GM12878 (cell line): ENCODE measurements around the gene ZNF423. TPM values are rescaled to one million over a fixed set of nuclear protein-coding genes. Genes with fewer than 3 reads are reported as not detected.

Source experiments
- ATAC-seq: fragments of 200-7000 bp; cut with Tn5 transposase; 3 replicates; pipeline ENCODE4 v1.9.1; 2020; ENCODE audit warnings: mild to moderate bottlenecking, moderate library complexity
- BruUV-seq: library from RNA; stranded (reverse); fragments of 400-500 nt; replicated peaks from 2 replicates; lab custom pipeline; 2021; lab: Mats Ljungman, UMichigan
- CTCF ChIA-PET: fragments of 300-600 bp; sonication (Branson Sonifier 250); formaldehyde crosslinking; extraction: SDS; loops from one replicate; lab custom pipeline; 2021; ENCODE audit warnings: inconsistent platforms; lab: Yijun Ruan, JAX
- POLR2A ChIA-PET: fragments of 350-600 bp; formaldehyde crosslinking; extraction: SDS; loops from one replicate; lab custom pipeline; 2021; ENCODE audit warnings: inconsistent platforms; lab: Charles Lee
- RAD21 ChIA-PET: fragments of 300-600 bp; sonication (Branson Sonifier 250); formaldehyde crosslinking; loops from one replicate; lab custom pipeline; 2023; ENCODE audit warnings: antibody characterized with exemption; ENCODE audit not compliant: unreplicated experiment; lab: Charles Lee
- SMC1A ChIA-PET: fragments of 300-600 bp; sonication (Branson Sonifier 250); formaldehyde crosslinking; loops from one replicate; lab custom pipeline; 2023; ENCODE audit not compliant: unreplicated experiment, uncharacterized antibody; lab: Charles Lee
- DNase-seq: peaks from one replicate; pipeline ENCODE4 v3.0.0-alpha.2; 2011; ENCODE audit warnings: low read depth, low spot score
- FAIRE-seq: peaks from 3 replicates; lab custom pipeline; 2011; peaks lifted over from hg19 to GRCh38; lab: Jason Lieb, UNC
- H2AFZ ChIP-seq: 2 replicates; pipeline ENCODE4 v1.6.0; 2011; ENCODE audit warnings: low read depth, low read length, control low read depth; ENCODE audit not compliant: control insufficient read depth
- H3K27ac ChIP-seq: 2 replicates; pipeline ENCODE4 v1.5.1; 2011; ENCODE audit warnings: control low read depth; ENCODE audit not compliant: control insufficient read depth, insufficient read depth
- H3K27me3 ChIP-seq, 2 experiments: replicated peaks in 1 of 2; 2 replicates each; pipeline versions ENCODE4 v1.6.0 to v1.6.1; 2011; ENCODE audit warnings: low read length in 1 of 2; ENCODE audit not compliant: control insufficient read depth in 2 of 2, insufficient read depth in 2 of 2
- H3K36me3 ChIP-seq, 2 experiments: 2 replicates each; pipeline ENCODE4 v1.5.1; 2011; ENCODE audit warnings: low read length in 1 of 2; ENCODE audit not compliant: control insufficient read depth in 2 of 2, insufficient read depth in 2 of 2
- H3K4me1 ChIP-seq: 2 replicates; pipeline ENCODE4 v1.6.1; 2011; ENCODE audit warnings: mild to moderate bottlenecking, low read length, moderate library complexity, mixed read lengths; ENCODE audit not compliant: control insufficient read depth, insufficient read depth
- H3K4me2 ChIP-seq: 2 replicates; pipeline ENCODE4 v1.6.0; 2011; ENCODE audit warnings: control low read depth; ENCODE audit not compliant: control insufficient read depth, insufficient read depth
- H3K4me3 ChIP-seq: fragments of 200-600 bp; sonication (generic); 2 replicates; pipeline ENCODE4 v1.5.1; 2016
- H3K79me2 ChIP-seq: 2 replicates; pipeline ENCODE4 v1.6.0; 2011; ENCODE audit warnings: low read length; ENCODE audit not compliant: control insufficient read depth, insufficient read depth
- H3K9ac ChIP-seq: 2 replicates; pipeline ENCODE4 v1.8.0; 2011; ENCODE audit warnings: low read length, control low read depth, mixed read lengths; ENCODE audit not compliant: control insufficient read depth, insufficient read depth
- H3K9me3 ChIP-seq: replicated peaks from 3 replicates; pipeline ENCODE4 v1.5.1; 2011; ENCODE audit warnings: mild to moderate bottlenecking, low read length; ENCODE audit not compliant: control insufficient read depth, insufficient read depth
- H4K20me1 ChIP-seq: 2 replicates; pipeline ENCODE4 v1.6.0; 2011; ENCODE audit not compliant: control insufficient read depth, insufficient read depth
- CEBPZ ChIP-seq: fragments of 150-350 bp; IDR thresholded peaks from 2 replicates; pipeline ENCODE4 v1.6.1; 2016; ENCODE audit warnings: low read depth, low read length
- ESRRA ChIP-seq: IDR thresholded peaks from 2 replicates; pipeline ENCODE4 v1.6.1; 2012; ENCODE audit warnings: mild to moderate bottlenecking, low read length, improper control_type of control experiment
- MXI1 ChIP-seq: fragments of 150-350 bp; IDR thresholded peaks from 2 replicates; pipeline ENCODE4 v1.6.1; 2011; ENCODE audit warnings: low read depth, mild to moderate bottlenecking, inconsistent platforms, low read length, improper control_type of control experiment
- SKIL ChIP-seq: fragments of 450-650 bp; IDR thresholded peaks from 2 replicates; pipeline ENCODE4 v1.6.1; 2017; ENCODE audit warnings: mild to moderate bottlenecking, low read depth, inconsistent platforms; ENCODE audit not compliant: poor library complexity, severe bottlenecking
- STAT3 ChIP-seq: IDR thresholded peaks from 2 replicates; pipeline ENCODE4 v1.6.1; 2011; ENCODE audit warnings: low read depth, low read length, improper control_type of control experiment
- TCF3 ChIP-seq: IDR thresholded peaks from 2 replicates; pipeline ENCODE4 v1.6.1; 2012; ENCODE audit warnings: low read depth, mild to moderate bottlenecking, low read length, borderline replicate concordance; ENCODE audit not compliant: insufficient read depth
- TCF7 ChIP-seq: IDR thresholded peaks from 2 replicates; pipeline ENCODE4 v1.6.1; 2014; ENCODE audit warnings: antibody characterized with exemption, borderline replicate concordance
- WGBS: methylation state at CpG from one replicate; pipeline ENCODE4 v1.1.6; 2016; ENCODE audit warnings: low lambda C conversion rate; ENCODE audit not compliant: insufficient replicate concordance, insufficient coverage; ENCODE audit errors: missing lambda C conversion rate; 5-methylcytosine and 5-hydroxymethylcytosine counted together
- in situ Hi-C: fragments of 300-500 bp; cut with MboI; formaldehyde crosslinking; loops from 9 replicates; pipeline ENCODE4 v1.14.3; 2018; ENCODE audit warnings: mixed read lengths
- intact Hi-C: fragments of 100-400 bp; cut with micrococcal nuclease; formaldehyde crosslinking; loops from one replicate; pipeline ENCODE4 v1.14.2; 2022; ENCODE audit not compliant: unreplicated experiment
- polyA plus RNA-seq, 11 experiments: library from polyadenylated mRNA; depleted of rRNA in 4 of 11; unstranded in 6 of 11; stranded (reverse) in 5 of 11; fragments of >200 nt; fragmentation: Nextera tagmentation in 4 of 11; fragmentation: Illumina TruSeq in 1 of 11; extraction: Ambion mirVana in 4 of 11; extraction: Trizol in 1 of 11; gene quantifications; 1 replicate in 1 of 11; 2 replicates in 10 of 11; pipeline versions ENCODE4 v1.2.1 to v1.2.3, GENCODE V29; 2011 to 2016; ENCODE audit warnings: inconsistent platforms in 2 of 11, missing spikeins in 2 of 11, low read depth in 1 of 11
- total RNA-seq, 4 experiments: library from RNA; depleted of rRNA in 3 of 4; stranded (reverse); fragments of >200 nt in 3 of 4; fragmentation: Illumina TruSeq in 1 of 4; extraction: Trizol in 1 of 4; gene quantifications; 2 replicates each; pipeline versions ENCODE4 v1.2.1 to v1.2.3, GENCODE V29; 2013 to 2021
- TF ChIP-seq, protein P1 (sequence below): fragments of 450-650 bp; IDR thresholded peaks from 2 replicates; pipeline ENCODE4 v1.6.1; 2016; ENCODE audit warnings: mild to moderate bottlenecking, moderate library complexity, borderline replicate concordance

The ZNF423 gene
- total and polyA plus RNA-seq, 10 of the 15 experiments (the other 5 are each of a cell fraction or from before 2014, with no cell fraction given), result 0.03 to 0.64 (median 0.10) TPM

- TF ChIP-seq, protein P1, sequence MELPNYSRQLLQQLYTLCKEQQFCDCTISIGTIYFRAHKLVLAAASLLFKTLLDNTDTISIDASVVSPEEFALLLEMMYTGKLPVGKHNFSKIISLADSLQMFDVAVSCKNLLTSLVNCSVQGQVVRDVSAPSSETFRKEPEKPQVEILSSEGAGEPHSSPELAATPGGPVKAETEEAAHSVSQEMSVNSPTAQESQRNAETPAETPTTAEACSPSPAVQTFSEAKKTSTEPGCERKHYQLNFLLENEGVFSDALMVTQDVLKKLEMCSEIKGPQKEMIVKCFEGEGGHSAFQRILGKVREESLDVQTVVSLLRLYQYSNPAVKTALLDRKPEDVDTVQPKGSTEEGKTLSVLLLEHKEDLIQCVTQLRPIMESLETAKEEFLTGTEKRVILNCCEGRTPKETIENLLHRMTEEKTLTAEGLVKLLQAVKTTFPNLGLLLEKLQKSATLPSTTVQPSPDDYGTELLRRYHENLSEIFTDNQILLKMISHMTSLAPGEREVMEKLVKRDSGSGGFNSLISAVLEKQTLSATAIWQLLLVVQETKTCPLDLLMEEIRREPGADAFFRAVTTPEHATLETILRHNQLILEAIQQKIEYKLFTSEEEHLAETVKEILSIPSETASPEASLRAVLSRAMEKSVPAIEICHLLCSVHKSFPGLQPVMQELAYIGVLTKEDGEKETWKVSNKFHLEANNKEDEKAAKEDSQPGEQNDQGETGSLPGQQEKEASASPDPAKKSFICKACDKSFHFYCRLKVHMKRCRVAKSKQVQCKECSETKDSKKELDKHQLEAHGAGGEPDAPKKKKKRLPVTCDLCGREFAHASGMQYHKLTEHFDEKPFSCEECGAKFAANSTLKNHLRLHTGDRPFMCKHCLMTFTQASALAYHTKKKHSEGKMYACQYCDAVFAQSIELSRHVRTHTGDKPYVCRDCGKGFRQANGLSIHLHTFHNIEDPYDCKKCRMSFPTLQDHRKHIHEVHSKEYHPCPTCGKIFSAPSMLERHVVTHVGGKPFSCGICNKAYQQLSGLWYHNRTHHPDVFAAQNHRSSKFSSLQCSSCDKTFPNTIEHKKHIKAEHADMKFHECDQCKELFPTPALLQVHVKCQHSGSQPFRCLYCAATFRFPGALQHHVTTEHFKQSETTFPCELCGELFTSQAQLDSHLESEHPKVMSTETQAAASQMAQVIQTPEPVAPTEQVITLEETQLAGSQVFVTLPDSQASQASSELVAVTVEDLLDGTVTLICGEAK, result no peak
- TF ChIP-seq SKIL (no peak), MXI1 (no peak), STAT3 (no peak)
Observed at GRCh38 chr16:49477250-49477895, 378.5 kb downstream of the ZNF423 start (continued).

DNA sequence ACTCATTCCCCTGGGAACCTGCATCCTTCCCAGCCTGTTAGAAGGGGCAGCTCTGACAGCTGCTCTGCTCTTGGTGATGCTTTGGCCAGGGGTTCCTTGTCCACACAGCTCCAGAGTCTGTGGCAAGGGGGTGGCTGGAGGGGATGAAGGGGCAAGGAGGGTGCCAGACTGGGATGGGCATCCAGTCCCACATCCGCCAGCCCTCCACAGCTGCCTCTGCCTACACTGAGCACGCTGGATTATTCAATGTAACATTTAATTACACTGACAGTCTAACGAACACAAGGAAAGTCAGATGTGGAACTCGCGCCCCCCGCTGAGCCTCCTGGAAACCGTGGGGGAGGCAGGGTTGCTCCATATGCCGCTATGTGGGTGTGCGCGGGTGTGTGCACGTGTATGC, 381.2 kb downstream of the ZNF423 start:
- in situ Hi-C loops, result no loop called here
- no peak for TF ChIP-seq ESRRA
- TF ChIP-seq TCF7, result no peak
- TF ChIP-seq TCF3, result no peak
- no peak for TF ChIP-seq CEBPZ

More for the DNA sequence above, 381.2 kb downstream of the ZNF423 start:
- Histone ChIP-seq H2AFZ (no peak overlapping the region), H3K4me3 (no peak overlapping the region), H3K27ac (no peak overlapping the region), H3K36me3 (no peaks in the 10 kb centered on the region), H3K9me3 (no peaks in the 10 kb centered on the region), H3K4me2 (no peak overlapping the region), H3K4me1 (no peaks in the 10 kb centered on the region), H3K9ac (no peak overlapping the region), H3K27me3 (peaks cover 0 to 2% of the 10 kb centered on the region in 2 experiments; a peak in 1 of 4 replicates), H4K20me1 (no peaks in the 10 kb centered on the region), H3K79me2 (no peaks in the 10 kb centered on the region)
- ChIA-PET CTCF (no interaction called here), POLR2A (no interaction called here), RAD21 (no interaction called here), SMC1A (no interaction called here)
- FAIRE-seq (no peak), ATAC-seq (no peak), DNase-seq (no peak)
- WGBS, result 50% methylated on average over 11 of the region's 11 CpGs
- BruUV-seq, result no TSS peak
- intact Hi-C loops, result no loop called here
